ENCODE results near the gene GAREM1.
"Not testable (repeated sequence)": the region's sequence is repeated elsewhere in the genome, so short reads cannot be mapped to it uniquely, and the experiment has no call there.

GAREM1 gene

DNA sequence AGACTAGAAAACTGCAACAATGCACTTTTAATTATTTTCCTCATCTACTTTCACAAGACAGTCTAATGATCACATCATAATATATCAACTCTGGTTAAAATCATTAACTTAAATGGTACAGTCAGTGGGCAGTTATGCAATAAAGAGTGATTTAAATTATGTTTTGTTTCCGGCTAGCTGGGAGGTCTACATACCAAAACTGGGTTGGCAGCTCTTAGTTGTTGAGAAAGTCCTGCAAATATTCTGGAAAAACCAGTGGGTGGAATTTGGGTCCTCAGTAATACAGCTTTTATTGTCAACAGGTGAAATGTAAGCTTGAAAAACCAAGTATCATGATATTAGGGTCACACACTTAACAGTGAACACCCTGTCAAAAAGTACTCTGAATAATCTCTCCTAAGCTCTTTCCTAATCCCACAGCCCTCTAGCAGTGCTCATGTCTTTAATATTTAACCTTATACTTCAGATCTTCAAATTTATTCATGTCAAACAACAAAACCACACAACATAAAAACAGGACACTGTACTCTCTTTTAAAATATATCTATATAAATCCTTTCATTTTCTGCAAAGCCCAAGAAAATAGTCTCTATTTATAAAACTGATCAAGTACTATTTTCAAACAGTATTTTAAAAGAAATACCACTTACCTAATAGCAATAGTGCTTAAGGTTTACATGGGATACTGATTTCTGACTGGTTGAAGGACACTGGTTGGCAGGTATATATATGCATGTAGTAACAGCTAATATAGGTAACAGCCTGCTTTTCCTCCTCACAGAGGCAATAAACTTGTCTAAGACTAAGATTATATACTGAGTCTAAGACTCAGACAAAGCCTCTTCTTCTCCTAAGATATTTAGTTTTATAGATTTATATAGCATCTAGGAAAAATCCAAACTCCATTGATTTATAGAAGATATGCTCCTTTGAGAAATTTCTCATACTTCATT lies 103.8 kb downstream of the GAREM1 start:
- no peak for DNase-seq

DNA sequence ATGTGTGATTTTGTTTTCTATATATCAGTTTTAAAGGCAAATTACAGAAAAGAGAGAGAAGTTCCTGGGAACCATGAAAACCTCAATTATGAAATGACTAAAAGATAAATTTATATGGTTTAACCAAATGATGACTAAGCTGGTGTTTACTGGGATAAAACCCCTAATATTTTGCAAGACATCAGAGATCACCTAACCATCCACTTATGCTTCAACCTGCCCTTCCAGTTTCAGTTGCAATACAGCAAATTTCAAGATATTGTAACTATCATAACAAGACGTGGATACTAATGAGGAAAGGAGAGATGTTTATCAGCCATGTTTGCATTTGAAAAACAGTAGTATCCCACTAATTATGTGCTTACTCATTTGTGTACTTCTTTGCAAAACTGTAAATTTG lies 108.2 kb downstream of the GAREM1 start:
- DNase-seq = peak in 1 of 5 experiments; percentile 7

DNA sequence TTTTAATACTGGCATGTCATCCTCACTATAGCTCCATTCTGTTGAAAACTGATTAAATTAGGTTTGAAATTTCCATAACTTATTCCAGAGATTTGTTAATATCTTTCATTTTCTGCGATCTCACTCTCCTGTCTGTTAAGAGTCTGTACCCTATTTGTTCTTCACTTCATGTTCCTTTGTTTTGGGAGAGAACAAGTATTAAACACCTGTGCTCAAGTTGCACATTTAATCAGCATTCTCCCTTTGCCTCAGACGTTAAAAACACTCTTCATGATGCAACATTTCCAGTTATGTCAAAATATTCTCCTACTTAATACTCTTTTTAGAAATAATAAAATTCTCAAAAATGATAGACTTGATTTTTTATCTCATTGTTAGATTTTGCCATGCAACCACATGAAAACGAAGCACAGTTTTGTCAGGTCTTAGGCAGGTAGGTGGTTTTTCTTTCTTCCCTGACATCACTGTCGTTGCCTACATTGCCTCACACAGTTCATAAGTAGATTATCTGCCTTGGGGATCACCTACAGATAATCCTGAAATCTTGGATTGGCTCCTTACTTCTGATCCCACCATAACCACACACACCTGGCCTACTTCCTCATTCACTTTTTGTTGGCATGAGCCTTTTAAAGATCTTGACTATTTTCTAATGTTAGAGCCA lies 109.9 kb downstream of the GAREM1 start:
- no peak for DNase-seq

DNA sequence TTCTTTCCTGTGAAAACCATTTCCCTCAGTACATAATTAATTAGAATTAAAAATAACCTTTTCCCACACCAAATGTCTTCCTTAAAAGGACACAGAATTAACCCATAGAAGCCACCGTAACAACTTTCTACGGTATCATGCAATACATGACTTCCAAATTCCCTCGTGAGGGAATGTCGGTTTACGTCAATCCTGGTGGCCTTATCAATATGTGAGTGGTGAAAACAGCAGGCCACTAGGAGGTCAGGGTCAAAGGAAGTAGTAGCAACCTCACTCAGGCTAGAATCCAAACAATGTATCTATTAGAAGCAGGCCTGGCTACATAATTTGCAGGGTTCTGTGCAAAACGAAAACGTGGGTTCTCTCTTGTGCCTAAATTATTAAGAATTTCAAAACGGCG lies 112.2 kb downstream of the GAREM1 start:
- DNase-seq = no peak

DNA sequence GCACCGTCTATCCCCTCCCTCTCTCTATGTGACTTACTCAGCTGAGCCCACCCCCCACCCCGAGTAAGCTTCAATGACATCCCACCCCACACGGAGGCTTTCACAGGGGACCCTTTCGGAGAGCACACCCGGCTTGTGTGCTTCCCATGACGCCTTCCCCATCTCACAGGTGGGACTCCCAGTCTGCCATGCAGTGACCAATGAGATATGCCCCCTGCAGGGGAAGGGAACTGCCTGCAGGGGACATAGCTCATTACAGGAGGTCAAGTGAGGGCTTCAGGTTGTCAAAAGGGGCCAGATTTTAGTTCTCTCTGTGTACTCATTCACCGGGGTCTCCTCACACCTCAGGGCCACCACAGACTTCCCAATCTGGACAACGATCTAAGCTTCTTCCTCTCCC lies 112.6 kb downstream of the GAREM1 start:
- no peak for DNase-seq

DNA sequence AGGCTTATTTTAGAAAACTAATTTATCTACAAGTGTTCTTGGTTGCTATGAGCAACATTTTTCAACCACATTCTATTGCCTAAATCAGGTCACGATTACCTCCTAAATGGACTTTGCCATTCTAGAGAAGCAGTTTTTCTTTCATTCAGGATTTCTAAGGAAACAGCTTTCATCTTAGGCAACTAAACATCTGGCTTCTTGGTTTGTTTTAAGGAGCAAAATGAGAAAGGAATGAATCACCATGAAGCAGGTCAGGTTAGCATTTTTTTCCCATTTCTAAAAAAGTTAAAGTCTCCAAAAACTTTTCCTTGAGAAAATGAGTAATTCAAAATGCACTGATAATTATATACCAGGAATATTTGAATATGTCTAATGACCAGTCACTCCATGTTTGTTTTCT lies 114.8 kb downstream of the GAREM1 start:
- DNase-seq = no peak

DNA sequence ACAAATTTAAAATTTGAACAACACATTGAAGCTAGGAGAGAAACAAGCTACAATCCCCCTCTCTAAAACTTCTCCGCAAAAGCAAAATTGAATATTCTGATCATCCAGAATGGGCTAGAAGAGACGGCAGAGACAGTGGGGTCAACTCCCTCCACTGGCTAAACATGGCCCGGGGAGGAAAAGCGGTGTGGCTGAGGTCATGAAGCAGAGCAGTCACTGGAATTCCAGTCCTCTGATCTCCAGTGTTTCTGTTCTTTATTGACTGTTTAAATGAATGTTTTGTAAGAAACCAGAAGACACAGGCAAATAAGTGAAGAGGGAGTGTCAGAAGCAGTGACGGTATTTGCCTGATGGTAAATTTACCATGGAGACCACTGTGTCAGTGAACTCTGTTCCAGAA lies 116.2 kb downstream of the GAREM1 start:
- DNase-seq = no peak

DNA sequence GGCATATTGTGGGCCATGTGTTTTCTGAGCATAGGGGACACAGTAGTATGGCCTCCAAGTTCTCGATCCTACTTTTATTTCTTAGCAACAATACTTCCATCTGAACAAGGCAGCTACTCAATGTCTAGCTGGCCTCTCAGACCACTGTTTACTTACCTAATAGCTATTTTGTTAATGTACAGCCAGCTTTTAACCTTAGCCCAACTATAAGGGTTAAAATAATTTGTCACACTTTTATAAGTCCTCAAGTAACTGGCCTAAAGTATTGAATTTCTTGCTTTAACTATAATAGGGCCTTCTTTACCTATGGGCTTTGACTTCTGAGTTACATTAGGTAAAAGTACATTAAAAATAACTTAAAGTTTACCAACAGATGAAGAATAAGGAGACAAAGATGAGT lies 117.4 kb downstream of the GAREM1 start:
- DNase-seq = no peak

DNA sequence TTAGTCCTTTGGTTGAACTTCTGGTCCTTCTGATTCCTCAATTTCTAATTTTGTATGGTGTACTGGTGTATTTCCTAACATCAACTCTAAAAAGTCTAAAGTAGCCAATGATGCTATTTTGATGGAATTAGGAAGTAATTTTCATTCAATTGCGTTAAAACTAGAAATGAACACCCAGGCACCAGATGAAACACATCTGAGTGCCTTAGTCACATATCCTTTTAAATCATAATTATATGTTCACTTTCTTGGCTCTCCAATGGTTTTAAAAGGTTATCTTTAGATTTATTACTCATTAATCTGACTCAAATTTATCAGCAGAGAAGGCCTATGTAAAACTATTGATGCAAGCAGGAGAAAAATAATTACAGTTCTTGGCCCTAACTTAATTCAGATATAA lies 119.7 kb downstream of the GAREM1 start:
- DNase-seq = no peak

GRCh38 chr18:32349728-32350395 lies 120.8 kb downstream of the GAREM1 start:
- DNase-seq = no peak

GRCh38 chr18:32346671-32347070 lies 124.0 kb downstream of the GAREM1 start:
- DNase-seq = no peak

GRCh38 chr18:32343634-32344033 lies 127.0 kb downstream of the GAREM1 start:
- no peak for DNase-seq

DNA sequence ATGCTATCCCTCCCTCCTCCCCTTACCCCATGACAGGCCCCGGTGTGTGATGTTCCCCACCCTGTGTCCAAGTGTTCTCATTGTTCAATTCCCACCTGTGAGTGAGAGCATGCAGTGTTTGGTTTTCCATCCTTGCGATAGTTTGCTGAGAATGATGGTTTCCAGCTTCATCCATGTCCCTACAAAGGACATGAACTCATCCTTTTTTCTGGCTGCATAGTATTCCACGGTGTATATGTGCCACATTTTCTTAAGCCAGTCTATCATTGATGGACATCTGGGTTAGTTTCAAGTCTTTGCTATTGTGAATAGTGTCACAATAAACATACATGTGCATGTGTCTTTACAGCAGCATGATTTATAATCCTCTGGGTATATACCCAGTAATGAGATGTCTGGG lies 129.6 kb downstream of the GAREM1 start:
- not testable (repeated sequence) for DNase-seq

DNA sequence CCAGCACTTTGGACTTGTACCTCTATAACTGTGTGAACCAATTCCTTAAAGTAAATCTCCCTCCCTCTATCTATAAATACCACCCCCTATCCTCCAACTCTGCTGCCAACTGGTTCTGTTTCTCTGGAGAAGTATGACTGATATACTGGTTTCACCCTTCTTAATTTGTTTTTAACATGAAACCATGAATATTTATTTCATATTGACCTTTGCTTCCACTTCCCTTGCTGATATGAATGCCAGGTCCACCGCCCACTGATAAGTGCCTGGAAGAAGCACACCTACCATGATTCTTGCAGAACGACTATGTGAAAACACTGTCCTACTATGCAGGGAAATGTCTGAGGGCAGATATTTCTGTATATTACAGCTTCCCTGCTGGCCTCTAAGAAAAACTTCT lies 131.6 kb downstream of the GAREM1 start:
- DNase-seq = no peak

DNA sequence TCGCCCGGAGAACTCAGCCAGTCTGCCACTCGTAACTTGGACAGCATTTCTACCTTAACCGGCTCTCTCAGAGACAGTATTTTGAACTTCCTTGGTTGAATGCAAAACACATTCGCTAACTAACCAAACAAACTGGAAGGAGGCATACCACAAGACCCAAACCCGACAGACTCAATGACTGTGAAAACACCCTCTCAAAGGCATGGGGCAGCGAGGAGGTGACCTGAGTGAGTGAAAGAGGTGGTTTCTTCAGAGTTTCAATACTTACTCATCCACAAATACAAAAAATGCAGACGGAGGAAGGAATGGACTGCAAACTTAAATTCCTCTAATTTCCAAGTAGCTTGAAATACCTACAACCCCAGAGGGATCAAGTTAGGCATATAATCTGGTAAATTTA lies 132.9 kb downstream of the GAREM1 start:
- DNase-seq = no peak

- no peak for DNase-seq
Observed at GRCh38 chr18:32337347-32337746, 133.3 kb downstream of the GAREM1 start.

- DNase-seq = no peak
Observed at GRCh38 chr18:32335228-32335627, 135.5 kb downstream of the GAREM1 start.

DNA sequence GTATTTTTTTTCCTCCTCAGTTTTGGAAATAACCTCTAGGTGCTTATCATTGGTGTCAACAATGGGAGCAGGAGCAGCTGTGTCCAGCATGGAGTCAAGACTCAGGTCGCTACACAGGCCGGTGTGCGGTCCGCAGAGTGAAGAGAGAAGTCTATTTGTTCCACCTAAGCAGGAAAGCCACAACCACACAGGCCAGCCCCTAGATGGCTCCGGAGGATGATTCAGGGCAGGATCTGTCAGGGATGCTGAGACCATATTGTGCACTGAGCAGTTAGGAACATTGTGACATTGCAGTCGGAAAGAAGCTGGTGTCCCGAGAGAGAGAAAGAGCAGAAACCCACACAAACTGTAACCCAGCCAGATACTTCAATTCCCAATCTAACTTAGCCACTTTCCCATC lies 136.9 kb downstream of the GAREM1 start:
- no peak for DNase-seq

DNA sequence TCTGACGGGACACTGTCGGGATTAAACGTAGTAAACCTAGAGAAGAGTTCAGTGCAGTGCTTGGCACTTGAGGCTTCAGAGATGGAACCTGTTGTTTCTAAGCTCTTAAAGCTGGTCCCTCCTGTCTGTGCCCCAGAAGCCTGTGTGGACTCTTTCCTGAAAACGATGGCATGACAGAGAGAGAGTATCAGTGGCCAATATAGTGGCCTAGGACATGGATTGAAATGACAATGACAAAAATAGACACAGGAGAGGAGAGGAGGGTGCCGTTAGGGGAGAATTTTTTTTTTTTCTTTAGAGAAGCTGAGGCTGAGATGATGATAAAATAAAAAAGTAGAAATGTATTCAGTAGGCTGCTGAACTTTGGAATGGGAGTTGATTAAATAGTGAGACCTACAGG lies 138.0 kb downstream of the GAREM1 start:
- no peak for DNase-seq

GRCh38 chr18:32328974-32329373 lies 141.7 kb downstream of the GAREM1 start:
- no peak for DNase-seq

DNA sequence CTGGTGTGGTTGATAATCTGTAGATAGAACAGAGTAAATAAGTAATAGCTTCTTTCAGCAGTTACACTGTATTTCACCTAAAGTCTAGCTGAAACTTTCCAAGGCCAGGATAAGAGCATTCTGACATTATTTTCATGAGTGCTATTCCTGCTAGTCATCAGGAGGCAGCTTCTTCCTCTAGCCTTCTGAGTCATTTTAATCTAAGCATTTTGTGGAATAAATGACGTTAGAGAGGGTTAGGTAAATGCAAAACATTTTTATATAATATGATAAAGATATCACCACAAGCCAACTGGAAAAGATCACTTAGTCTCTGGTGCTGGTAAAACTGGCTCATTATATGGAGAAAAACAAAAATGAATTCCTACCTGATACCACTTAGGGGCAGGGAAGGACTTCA lies 142.3 kb downstream of the GAREM1 start:
- DNase-seq = no peak

GRCh38 chr18:32326450-32327308 lies 144.0 kb downstream of the GAREM1 start:
- DNase-seq = no peak

- DNase-seq = no peak
Observed at GRCh38 chr18:32324181-32324580, 146.5 kb downstream of the GAREM1 start.
